Medulla oblongata (tissue), 1 donor: Measurements from ENCODE around the gene RNF13.
"Not testable (repeated sequence)": the region's sequence is repeated elsewhere in the genome, so short reads cannot be mapped to it uniquely, and the experiment has no call there.

Source experiments
- DNase-seq: peaks from one replicate; pipeline ENCODE4 v3.0.0-alpha.2; 2015; ENCODE audit errors: extremely low spot score

The RNF13 gene

GRCh38 chr3:149955449-149955848 lies 142.4 kb downstream of the RNF13 start:
- peak; percentile 76 for DNase-seq

GRCh38 chr3:149957361-149958125 lies 144.5 kb downstream of the RNF13 start:
- no peak for DNase-seq

DNA sequence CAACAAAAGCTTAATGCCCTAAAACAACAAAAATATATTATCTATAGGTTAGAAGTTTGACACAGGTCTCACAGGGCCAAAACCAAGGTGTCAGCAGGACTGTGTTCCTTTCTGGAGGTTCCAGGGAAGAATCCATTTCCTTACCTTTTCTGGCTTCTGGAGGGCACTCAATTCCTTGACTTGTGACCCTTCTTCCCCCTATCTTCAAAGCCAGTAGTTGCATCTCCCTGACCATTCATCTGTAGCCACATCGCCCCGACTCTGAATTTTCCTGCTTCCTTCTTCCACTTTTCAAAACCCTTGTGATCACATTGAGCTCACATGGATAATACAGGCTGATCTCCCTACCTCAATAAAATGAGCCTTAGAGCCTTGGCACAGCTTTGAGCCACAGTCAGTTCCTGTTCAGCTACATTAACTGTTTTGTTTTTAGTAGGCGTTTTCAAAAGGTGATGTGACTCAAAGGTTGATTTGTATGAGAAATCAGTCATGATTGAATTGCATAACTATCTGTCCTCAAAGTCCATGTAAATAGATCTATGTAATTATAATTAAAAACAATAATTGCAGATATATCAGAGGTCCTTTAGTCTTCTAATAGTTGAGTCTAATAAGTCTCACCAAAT lies 145.3 kb downstream of the RNF13 start:
- no peak for DNase-seq

DNA sequence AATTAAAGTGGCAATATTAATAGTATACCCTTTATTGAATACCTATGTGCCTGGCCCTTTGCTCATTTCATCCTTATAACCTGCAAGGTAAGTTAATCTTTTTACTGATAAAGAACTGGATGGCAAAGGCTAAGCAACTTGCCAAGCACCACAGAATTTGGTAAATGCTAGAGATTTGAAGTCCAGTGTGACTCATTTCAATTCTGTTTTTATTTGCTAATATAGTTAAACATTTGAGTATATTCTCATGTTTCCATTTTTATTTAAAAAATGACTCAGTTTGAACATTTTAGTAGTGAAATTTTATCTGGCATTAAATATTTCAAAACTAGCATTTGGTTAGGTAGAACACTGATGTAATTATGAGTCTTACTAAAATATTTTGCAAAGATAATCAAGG lies 146.4 kb downstream of the RNF13 start:
- DNase-seq, result no peak

DNA sequence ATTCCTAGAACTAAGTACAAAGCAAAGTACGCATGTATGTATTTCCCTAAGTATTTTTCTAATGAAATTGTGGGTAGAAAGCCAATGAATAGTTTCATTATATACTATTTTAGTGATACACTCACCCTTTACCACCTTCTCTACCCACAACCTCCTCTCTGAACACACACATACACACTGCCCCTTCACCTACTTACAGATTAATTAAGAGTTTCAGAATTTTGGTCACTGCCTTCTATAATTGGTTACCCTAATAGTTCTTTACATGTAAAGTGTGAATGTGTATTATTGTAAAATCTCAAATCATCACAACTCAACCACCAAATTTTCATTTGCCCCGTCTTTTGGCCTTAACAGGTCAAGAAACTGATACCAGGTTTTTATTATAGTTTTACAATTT lies 150.5 kb downstream of the RNF13 start:
- DNase-seq, result no peak

DNA sequence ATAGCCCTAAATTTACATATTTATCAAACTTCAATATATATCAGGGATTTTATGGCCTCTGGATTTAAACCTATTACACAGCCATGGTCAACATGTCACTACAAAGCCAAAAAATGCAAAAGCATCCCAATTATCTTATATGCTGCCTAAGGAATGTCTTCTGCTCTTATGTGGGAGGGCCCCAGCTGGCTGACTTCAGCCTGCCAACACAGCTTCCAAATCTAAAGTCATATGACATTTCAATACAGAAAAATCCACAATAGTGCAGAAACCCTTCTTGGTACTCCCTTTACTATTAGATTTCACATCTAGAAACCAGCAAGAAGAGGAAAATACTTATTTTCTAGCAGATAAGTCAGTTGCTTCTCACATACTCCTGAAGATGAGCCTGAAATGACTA lies 151.3 kb downstream of the RNF13 start:
- no peak for DNase-seq

DNA sequence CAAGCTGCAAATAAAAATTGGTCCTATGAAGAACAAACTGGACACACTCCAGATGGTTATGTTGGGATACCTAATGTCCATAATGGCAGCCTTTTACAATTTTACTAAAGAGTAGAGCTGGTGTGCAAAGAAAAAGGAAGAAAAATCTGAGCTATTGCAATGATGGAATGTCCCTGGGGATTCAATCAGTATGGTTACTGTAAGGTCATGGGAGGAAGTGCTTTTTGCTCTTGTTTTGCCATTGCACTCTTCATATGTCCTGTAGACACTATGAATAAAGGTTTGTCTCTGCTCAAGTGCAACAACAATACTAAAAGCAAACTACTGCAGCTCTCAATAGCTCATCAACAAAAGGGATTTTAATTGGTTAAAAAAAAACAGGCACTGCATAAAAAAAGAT lies 152.3 kb downstream of the RNF13 start:
- no peak for DNase-seq

DNA sequence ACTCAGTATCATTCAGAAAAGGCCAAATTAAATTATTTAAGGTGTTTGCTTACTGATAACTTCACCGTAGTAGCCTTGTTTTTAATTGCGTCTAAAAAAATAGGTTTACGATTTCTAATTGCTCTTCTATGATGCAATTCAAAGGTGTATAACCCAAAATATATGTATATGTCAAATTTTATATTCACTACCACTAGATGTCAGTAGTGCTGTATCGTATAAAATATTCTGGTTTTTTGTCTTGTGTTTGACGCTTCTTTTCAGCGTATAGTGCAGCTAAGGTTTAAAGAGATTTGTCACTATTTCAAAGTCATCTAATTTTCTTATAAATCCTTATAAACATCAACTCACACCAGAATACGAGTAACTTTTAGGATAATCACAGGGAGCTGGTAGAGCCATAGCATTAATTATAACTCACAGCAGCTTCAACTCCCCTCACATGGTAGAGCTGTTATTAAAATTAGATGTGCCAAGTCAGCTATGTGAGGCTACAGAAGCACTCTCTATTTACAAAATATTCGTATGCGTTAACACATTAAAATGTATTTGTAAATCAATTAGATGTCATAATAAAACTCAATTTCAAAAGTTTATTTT lies 154.2 kb downstream of the RNF13 start:
- peak; percentile 77 for DNase-seq

- DNase-seq, result no peak
Measured at GRCh38 chr3:149968216-149968615, 155.2 kb downstream of the RNF13 start.

- DNase-seq, result peak; percentile 84
Measured at GRCh38 chr3:149969110-149969939, 156.3 kb downstream of the RNF13 start.

GRCh38 chr3:149969940-149970715 lies 157.1 kb downstream of the RNF13 start:
- DNase-seq, result peak; percentile 87

DNA sequence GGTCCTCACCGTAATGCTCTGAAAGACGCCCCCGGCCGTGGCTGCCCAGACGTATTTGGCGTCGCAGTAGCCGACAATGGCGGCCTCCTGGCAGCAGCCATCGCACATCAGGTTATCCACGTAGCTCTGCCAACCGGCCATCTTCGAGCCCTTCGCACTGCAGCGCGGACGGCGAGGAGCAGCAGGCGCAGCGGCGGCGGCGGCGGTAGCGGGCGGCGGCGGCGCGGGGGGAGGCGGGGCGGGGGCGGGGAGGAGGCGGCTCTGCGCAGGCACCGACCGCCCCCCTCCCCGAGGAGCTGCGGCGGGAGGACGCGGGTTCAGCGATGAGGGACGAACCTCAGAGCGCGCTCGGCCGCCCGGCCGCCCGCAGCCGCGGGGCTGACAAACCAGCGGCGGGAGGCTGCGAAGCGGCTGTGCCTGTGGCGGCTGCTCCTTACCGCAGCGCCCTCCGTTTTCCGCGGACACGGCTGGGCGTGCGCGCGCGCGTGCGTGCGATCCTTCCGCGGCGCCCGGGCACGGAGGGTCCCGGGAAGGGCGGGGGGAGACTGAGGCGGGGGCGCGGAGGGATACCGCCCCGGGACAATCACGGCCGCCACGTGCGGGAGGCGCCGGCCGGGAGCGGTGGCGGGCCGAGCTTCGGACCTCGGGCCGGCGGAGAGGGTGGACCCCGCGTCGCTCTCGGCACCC lies 157.8 kb downstream of the RNF13 start, which contains the start of gene PFN2:
TSS of gene PFN2 (minus strand) at position 180 of the 687 bp plus-strand sequence. CDS start at position 141, 39 bp downstream.
- DNase-seq, result peak; percentile 62

DNA sequence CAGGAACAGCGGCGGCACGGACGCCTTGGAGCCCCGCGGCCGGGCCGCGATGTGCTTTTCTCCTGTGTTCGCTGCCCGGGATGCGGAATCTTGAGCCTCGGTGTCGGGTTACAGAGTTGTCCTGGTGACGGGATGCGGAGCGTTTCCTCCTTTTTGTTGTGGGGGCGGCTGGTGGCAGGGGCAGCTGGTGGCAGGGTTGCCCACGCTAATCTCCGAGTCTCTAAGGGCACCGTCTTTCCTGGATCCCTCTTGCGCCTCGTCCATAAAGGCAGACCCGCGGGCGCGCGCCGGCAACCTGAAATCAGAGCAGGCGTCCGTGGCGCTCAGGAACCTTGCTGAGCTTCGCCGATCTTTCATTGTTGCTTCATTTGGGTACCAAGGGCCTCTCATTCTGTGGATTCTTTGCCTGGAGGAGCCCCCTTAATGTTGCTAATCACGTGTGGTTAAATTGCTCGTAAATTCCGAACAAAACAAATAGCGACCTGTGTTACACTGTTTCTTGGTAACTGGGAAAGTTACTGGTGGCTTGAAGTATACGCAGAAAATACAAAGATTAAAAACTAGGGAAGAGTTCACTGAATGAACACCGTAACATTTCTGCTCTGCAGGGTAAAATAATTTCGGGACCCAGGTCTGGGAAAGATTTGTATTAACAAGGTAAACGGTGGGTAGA lies 158.5 kb downstream of the RNF13 start:
- DNase-seq, result peak; percentile 42

DNA sequence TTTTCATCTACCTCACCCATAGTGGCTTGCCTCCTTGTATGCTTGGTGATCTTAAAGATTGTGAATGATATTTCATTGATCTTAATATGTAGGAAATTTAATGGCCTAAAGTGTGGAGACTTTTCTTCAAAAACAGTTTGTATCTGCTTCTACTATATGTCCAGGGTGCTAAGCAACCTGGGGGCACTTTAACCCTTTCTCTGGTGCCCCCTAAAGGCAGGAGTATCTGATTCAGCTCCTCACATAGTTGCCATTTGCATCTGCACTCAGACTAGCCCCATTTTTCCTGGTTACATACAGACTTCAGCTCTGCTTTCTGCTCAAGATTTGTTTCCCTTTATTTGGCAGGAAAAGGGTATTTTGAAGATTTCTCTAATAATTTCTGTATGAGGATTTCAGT lies 162.9 kb downstream of the RNF13 start:
- no peak for DNase-seq

- DNase-seq, result no peak
Measured at GRCh38 chr3:149977386-149977785, 164.4 kb downstream of the RNF13 start.

DNA sequence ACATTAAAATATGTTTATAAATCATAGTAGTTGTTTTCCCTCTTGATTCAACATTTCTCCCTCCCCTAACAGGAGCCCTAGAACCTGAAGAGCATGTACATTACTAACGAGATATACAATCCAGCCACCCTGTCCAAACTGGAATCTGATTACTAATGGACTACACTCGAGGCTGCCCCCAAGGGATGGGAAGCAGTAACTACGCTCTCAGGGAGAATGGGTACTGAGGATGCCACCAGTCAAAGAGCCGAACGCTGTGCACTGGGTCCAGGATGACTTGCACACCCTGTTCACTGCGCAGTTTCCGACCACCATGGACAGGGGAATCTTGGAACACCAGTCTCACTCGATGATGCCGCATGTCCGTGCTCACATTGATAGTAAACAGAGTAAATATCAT lies 169.0 kb downstream of the RNF13 start:
- not testable (repeated sequence) for DNase-seq

DNA sequence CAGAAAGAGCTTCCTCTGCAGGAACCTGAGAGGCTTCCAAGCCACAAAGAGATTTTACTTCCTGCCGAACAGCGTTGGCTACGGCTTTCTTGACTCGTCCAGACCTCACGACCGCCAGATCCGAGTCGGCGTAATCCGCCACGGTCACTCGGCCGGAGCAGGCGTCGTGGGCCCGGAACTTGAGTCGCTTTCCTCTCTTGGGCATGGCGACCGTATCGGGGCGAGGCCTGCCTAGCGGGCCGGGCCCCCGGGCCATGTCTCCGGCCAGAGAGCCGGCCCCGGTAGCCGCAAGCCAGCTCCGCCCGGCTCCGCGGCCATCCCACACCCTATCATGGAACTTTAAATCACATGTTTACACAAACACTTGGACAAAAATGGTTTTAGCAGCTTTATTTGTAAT lies 170.0 kb downstream of the RNF13 start:
- not testable (repeated sequence) for DNase-seq

GRCh38 chr3:149983628-149984027 lies 170.6 kb downstream of the RNF13 start:
- DNase-seq, result no peak

DNA sequence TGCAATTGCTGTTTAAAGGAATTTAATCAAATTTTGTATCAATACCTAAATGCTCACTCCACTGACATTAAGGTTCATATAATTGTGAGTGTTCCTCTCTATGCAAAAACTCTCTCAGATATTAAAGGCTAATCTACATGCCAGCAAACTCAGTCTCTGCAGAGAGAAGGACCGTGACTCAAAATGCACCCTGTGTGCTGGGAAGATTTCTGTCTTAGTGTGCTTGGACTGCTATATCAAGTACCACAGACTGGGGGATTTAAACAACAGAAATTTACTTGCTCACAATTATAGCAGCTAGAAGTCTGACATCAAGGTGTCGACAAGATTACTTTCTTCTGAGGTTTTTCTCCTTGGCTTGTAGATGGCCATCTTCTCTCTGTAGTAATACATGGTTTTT lies 176.3 kb downstream of the RNF13 start:
- DNase-seq, result no peak

- no peak for DNase-seq
Measured at GRCh38 chr3:149990423-149990948, 177.5 kb downstream of the RNF13 start.
